HG03439 (cell line): Measurements from ENCODE around the gene HNRNPA3.

Experiments
- ATAC-seq: cut with Tn5 transposase; IDR thresholded peaks from one replicate; pipeline ENCODE4 v1.9.1; 2021; ENCODE audit warnings: mild to moderate bottlenecking, moderate library complexity; ENCODE audit not compliant: unreplicated experiment

The HNRNPA3 gene

GRCh38 chr2:177271981-177272666 is 59.5 kb downstream of the HNRNPA3 start:
- no peak for ATAC-seq

- ATAC-seq, result no peak
Observed at GRCh38 chr2:177272765-177273164, 60.2 kb downstream of the HNRNPA3 start.

- no peak for ATAC-seq
Observed at GRCh38 chr2:177273408-177273807, 60.8 kb downstream of the HNRNPA3 start.
